Suprapubic skin (tissue), 4 donors: ENCODE measurements around the gene KLHL15. TPM values are rescaled to one million over a fixed set of nuclear protein-coding genes. Genes with fewer than 3 reads are reported as not detected.

Source experiments
- DNase-seq, 2 donors: peaks; one replicate each; pipeline ENCODE4 v3.0.0-alpha.2; 2019; ENCODE audit warnings: low spot score in 2 of 2
- H3K27ac ChIP-seq: fragments of 200-600 bp; sonication (generic); one replicate; pipeline ENCODE4 v1.5.1; 2019
- H3K27me3 ChIP-seq: fragments of 200-600 bp; sonication (generic); one replicate; pipeline ENCODE4 v1.5.1; 2019
- H3K36me3 ChIP-seq: fragments of 200-600 bp; sonication (generic); one replicate; pipeline ENCODE4 v1.5.1; 2019
- H3K4me1 ChIP-seq: fragments of 200-600 bp; sonication (generic); one replicate; pipeline ENCODE4 v1.5.1; 2019
- H3K4me3 ChIP-seq: fragments of 200-600 bp; sonication (generic); one replicate; pipeline ENCODE4 v1.5.1; 2019; ENCODE audit warnings: mild to moderate bottlenecking
- H3K9me3 ChIP-seq: fragments of 200-600 bp; sonication (generic); one replicate; pipeline ENCODE4 v1.5.1; 2019
- CTCF ChIP-seq, 2 donors: fragments of 200-600 bp in 1 of 2; fragments of 450-650 bp in 1 of 2; sonication (generic) in 1 of 2; IDR thresholded peaks; one replicate each; pipeline ENCODE4 v1.5.1; 2016 to 2019; ENCODE audit warnings: antibody characterized with exemption in 2 of 2, mild to moderate bottlenecking in 1 of 2, moderate library complexity in 1 of 2
- EP300 ChIP-seq: sonication (generic); formaldehyde crosslinking; IDR thresholded peaks from one replicate; pipeline ENCODE4 v1.6.1; 2017; ENCODE audit warnings: antibody characterized with exemption
- POLR2A ChIP-seq, 2 donors: fragments of 450-650 bp; IDR thresholded peaks; one replicate each; pipeline ENCODE4 v1.6.1; 2017; ENCODE audit warnings: antibody characterized with exemption in 2 of 2, mild to moderate bottlenecking in 2 of 2, moderate library complexity in 2 of 2
- POLR2AphosphoS5 ChIP-seq, 3 donors: sonication (generic); formaldehyde crosslinking; IDR thresholded peaks; one replicate each; pipeline ENCODE4 v1.6.1; 2017; ENCODE audit warnings: antibody characterized with exemption in 3 of 3
- WGBS: methylation state at CpG from one replicate; pipeline ENCODE4 v1.1.5; 2018; 5-methylcytosine and 5-hydroxymethylcytosine counted together
- total RNA-seq, 4 donors: library from RNA; depleted of rRNA; stranded (reverse); fragments of >200 nt; gene quantifications; one replicate each; pipeline ENCODE4 v1.1.0, GENCODE V29; 2016

Gene KLHL15
- total RNA-seq, 4 donors from 2014 or later: 6.0 to 9.6 (median 7.4) TPM

- TF ChIP-seq EP300 (no peak), POLR2A (IDR thresholded peaks at IDR 0.05) (no peak), CTCF (IDR thresholded peaks at IDR 0.05) (no peak), POLR2AphosphoS5 (IDR thresholded peaks at IDR 0.05) (no peak)
- Histone ChIP-seq H3K4me3 (no peak overlapping the region), H3K4me1 (peaks cover 3% of the 10 kb centered on the region), H3K36me3 (no peaks in the 10 kb centered on the region), H3K27me3 (no peaks in the 10 kb centered on the region), H3K9me3 (no peaks in the 10 kb centered on the region), H3K27ac (no peak overlapping the region)
- WGBS: 62% methylated on average over 3 of the region's 3 CpGs
- DNase-seq: no peak
Measured at GRCh38 chrX:24020306-24020876, 6.6 kb downstream of the KLHL15 start.

GRCh38 chrX:24019448-24019847 is 7.5 kb downstream of the KLHL15 start:
- Histone ChIP-seq H3K4me1 (peaks cover 3% of the 10 kb centered on the region), H3K4me3 (no peak overlapping the region), H3K27ac (no peak overlapping the region), H3K36me3 (no peaks in the 10 kb centered on the region), H3K9me3 (no peaks in the 10 kb centered on the region), H3K27me3 (no peaks in the 10 kb centered on the region)
- DNase-seq: no peak
- no peak for TF ChIP-seq POLR2AphosphoS5 (IDR thresholded peaks at IDR 0.05)
- TF ChIP-seq EP300: no peak
- no peak for TF ChIP-seq CTCF (IDR thresholded peaks at IDR 0.05)
- no peak for TF ChIP-seq POLR2A (IDR thresholded peaks at IDR 0.05)
- 79% methylated on average over 7 of the region's 7 CpGs for WGBS

- H3K9me3 ChIP-seq: no peaks in the 10 kb centered on the region
- no peak overlapping the region for H3K4me3 ChIP-seq
- WGBS: 57% methylated on average over 4 of the region's 4 CpGs
- DNase-seq: no peak
- no peak overlapping the region for H3K27ac ChIP-seq
- TF ChIP-seq POLR2AphosphoS5 (IDR thresholded peaks at IDR 0.05): no peak
- H3K36me3 ChIP-seq: no peaks in the 10 kb centered on the region
- H3K4me1 ChIP-seq: peaks cover 3% of the 10 kb centered on the region
- H3K27me3 ChIP-seq: no peaks in the 10 kb centered on the region
Measured at GRCh38 chrX:24018809-24019208, 8.2 kb downstream of the KLHL15 start.

- 88% methylated on average over 9 of the region's 9 CpGs for WGBS
- DNase-seq: no peak
- TF ChIP-seq POLR2A (IDR thresholded peaks at IDR 0.05) (no peak), CTCF (IDR thresholded peaks at IDR 0.05) (no peak), POLR2AphosphoS5 (IDR thresholded peaks at IDR 0.05) (no peak), EP300 (no peak)
- Histone ChIP-seq H3K27ac (no peak overlapping the region), H3K9me3 (no peaks in the 10 kb centered on the region), H3K27me3 (no peaks in the 10 kb centered on the region), H3K36me3 (no peaks in the 10 kb centered on the region), H3K4me3 (no peak overlapping the region), H3K4me1 (peaks cover 3% of the 10 kb centered on the region)
Measured at GRCh38 chrX:24017674-24018073, 9.3 kb downstream of the KLHL15 start.

GRCh38 chrX:24014388-24015018 is 12.5 kb downstream of the KLHL15 start:
- TF ChIP-seq POLR2AphosphoS5 (IDR thresholded peaks at IDR 0.05): no peak
- TF ChIP-seq POLR2A (IDR thresholded peaks at IDR 0.05): no peak
- no peak for TF ChIP-seq EP300
- no peak for TF ChIP-seq CTCF (IDR thresholded peaks at IDR 0.05)
- Histone ChIP-seq H3K27ac (no peak overlapping the region), H3K4me3 (no peak overlapping the region), H3K27me3 (no peaks in the 10 kb centered on the region), H3K9me3 (no peaks in the 10 kb centered on the region), H3K4me1 (no peaks in the 10 kb centered on the region), H3K36me3 (no peaks in the 10 kb centered on the region)
- 44% methylated on average over 5 of the region's 5 CpGs for WGBS
- DNase-seq: no peak
